B cell (primary cell): ENCODE measurements around the gene KCNMB2.

Source experiments
- EZH2 ChIP-seq: IDR thresholded peaks from 2 replicates; pipeline ENCODE4 v1.6.1; 2012; ENCODE audit warnings: borderline replicate concordance, low read depth, mild to moderate bottlenecking, moderate library complexity, low read length; ENCODE audit not compliant: insufficient read depth, poor library complexity, severe bottlenecking
- TF ChIP-seq, protein P1 (sequence below): fragments of 200-600 bp; IDR thresholded peaks from one replicate; pipeline ENCODE4 v1.8.0; 2022; ENCODE audit warnings: antibody characterized with exemption, mild to moderate bottlenecking

DNA sequence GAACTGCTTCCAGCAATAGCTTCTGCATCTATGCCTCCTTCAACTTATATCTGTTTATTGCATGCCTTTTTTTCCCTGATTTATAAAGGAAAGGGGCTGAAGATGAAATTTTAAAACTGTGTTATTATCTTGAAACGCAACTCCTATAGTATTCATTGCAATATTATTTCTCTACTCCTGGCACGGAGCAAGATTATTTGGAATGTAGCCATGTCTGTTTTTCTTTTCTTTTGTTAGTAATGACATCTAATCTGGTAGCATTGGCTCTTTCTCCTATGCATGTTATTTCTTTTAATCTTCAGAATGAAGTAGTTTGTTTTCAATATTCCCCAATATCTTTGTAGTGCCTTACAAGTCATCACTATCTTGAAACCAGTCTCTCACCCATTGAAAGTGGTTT, 33.6 kb downstream of the KCNMB2 start:
- TF ChIP-seq, protein P1, sequence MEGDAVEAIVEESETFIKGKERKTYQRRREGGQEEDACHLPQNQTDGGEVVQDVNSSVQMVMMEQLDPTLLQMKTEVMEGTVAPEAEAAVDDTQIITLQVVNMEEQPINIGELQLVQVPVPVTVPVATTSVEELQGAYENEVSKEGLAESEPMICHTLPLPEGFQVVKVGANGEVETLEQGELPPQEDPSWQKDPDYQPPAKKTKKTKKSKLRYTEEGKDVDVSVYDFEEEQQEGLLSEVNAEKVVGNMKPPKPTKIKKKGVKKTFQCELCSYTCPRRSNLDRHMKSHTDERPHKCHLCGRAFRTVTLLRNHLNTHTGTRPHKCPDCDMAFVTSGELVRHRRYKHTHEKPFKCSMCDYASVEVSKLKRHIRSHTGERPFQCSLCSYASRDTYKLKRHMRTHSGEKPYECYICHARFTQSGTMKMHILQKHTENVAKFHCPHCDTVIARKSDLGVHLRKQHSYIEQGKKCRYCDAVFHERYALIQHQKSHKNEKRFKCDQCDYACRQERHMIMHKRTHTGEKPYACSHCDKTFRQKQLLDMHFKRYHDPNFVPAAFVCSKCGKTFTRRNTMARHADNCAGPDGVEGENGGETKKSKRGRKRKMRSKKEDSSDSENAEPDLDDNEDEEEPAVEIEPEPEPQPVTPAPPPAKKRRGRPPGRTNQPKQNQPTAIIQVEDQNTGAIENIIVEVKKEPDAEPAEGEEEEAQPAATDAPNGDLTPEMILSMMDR: no peak
- TF ChIP-seq EZH2: no peak
